Endothelial cell of hepatic sinusoid (primary cell): ENCODE data around the gene SSTR1.
"Not testable (repeated sequence)": the region's sequence is repeated elsewhere in the genome, so short reads cannot be mapped to it uniquely, and the experiment has no call there.

ENCODE experiments used
- in situ Hi-C: cut with HindIII; loops from 2 replicates; pipeline ENCODE4 v1.10.0; 2017; ENCODE audit warnings: low sequenced_read_pairs

Gene SSTR1, protein sequence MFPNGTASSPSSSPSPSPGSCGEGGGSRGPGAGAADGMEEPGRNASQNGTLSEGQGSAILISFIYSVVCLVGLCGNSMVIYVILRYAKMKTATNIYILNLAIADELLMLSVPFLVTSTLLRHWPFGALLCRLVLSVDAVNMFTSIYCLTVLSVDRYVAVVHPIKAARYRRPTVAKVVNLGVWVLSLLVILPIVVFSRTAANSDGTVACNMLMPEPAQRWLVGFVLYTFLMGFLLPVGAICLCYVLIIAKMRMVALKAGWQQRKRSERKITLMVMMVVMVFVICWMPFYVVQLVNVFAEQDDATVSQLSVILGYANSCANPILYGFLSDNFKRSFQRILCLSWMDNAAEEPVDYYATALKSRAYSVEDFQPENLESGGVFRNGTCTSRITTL

DNA sequence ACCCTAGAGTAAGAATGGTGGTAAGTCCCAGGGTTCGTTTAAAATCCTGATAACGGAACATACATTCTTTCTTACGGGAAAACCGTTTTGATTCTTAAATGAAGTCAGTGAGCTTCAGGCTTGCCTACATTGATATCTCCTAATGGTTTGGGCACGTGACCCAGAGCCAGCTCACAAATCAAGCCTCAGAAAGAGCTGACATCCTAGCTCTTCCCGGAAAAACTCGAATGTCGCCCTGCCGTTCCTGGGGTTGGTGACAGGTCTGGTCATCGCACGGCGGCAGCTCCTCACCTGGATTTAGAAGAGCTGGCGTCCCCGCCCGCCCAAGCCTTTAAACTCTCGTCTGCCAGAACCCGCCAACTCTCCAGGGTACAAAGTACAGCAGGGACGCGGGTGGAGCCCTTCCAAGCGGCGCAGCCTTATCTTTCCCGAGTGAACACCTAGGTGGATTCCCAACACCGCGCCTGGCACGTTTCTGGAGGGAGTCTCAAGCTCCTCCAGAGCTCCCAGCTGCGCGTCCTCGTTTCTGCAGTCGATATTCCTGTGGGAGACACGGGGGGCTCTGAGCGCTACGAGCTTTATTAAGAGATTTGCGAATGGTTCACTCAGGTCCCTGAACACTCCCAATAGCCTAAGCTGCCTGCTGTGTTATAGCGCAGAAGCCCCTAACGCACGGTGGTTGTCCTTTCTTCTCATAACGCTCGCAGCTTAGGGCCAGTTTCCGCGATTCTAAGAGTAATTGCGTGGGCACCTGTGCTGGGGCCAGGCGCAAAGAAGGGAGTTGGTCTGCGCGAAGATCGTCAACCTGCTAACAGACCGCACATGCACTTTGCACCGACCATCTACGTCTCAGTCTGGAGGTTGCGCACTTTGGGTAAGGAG lies at the start of gene SSTR1:
SSTR1 (plus strand) TSS at position 169 of the 882 bp plus-strand sequence. CDS start 1,486 bp downstream, outside the sequence.
- in situ Hi-C loops, result loop anchor here (5.0 kb wide), 1 partner anchor 44 kb away; no protein-coding TSS in a partner anchor

DNA sequence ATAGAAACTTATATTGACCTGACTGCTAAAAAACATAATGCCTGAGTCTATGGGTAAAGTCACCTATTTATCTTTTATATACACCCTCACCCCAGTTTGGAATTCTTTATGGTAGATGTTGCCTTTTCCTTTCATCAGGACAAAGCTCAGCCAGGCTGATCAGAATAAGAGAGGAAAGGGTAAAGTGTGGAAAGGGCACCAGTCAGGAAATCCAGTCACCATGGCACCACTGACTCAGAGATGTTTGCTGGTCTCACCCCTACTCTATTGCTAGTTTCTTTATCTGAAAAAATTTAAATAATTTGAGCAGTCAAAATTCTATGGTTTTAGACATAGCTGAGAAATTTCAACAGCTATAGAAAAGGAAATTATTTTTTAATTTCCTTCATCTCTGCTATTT lies 49.2 kb upstream of the SSTR1 start:
- in situ Hi-C loops, result no loop called here

DNA sequence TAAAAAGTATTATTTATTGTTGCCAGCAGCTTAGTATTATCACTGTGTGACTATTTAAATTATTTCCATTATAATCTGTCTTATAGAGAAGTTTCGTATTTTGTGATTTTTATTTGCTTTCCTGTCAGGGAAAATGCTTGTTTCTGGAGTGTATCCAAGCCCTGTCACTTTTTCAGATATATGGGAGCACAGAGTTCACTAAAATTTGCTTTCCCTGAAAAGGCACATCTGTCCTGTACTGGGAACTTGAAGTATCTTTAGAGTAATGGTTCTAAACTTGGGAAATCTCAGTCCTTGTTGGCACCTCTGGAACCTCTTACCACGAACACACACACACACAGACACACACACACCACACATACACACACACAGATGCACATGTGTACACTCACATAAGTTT lies 39.3 kb upstream of the SSTR1 start:
- in situ Hi-C loops, result no loop called here

DNA sequence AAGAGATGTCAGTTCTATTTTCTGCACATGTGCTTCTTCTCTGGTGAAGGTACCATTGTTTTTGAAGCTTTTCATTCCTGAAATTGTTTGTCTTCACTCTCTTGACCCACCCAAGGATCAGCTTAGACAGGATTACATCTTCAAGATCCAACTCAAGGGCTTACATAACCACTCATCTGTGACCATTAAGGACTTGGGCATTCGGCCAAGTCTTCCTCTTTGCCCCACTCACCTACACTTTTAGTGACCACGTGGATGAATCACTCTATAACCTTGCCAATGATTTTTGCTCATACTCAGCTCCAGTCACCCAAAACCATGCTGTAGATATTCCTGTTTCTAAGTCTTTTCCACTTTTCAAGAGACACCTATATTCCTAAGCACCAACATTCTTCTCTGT lies 36.5 kb upstream of the SSTR1 start:
- in situ Hi-C loops, result no loop called here

DNA sequence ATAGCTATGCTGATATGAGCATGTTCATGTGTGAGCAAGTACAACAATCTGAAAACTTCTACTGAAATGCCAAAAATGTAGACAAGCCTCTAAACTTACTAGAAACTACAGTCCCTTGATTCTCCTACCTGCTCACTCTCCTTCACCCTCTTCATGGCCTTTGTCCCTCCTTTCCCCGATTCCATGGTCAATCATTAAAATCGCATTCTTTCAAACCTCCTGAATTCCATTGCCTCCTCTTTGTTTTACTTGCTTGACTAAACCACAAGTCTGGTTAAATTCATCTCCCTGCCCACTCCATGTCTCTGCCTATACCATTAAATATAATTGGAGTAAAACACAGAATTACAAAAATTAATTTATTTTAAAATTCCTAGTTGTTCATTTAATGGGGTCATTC lies 33.0 kb upstream of the SSTR1 start:
- in situ Hi-C loops, result no loop called here

DNA sequence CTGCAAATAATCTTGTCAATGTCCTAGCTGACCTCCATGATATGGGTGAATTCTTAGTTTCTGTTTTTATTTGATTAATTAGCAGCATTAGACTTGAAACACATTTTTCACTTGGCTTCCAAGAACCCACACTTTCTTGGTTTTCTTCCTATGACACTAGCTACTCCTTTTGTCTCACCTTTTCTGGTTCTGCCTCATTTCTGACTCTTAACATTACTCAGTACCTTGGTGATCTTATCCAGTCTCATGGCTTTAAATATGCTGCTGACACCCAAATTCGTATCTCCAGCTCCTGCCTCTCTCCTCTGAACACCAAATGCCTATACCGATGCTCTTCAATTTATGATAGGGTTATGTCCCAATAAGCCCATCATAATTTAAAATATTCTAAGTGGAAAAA lies 32.0 kb upstream of the SSTR1 start:
- in situ Hi-C loops, result no loop called here

DNA sequence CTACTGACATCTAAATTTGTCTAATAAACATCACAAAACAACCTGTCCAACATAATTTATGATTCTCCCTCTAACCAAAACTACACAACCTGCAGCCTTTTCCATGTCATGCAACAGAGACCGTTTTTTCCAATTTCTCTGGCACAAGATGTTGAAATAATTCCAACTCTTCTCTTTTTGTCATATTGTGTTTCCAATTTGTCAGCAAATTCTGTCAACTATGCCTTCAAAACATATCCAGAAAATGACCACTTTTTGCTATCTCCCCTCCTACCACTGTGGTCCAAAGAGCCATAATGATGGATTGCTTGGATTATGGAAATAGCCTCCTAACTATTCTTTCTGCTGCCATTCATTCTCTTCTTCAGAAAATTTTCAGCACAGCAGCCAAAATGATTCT lies 31.3 kb upstream of the SSTR1 start:
- in situ Hi-C loops, result no loop called here

DNA sequence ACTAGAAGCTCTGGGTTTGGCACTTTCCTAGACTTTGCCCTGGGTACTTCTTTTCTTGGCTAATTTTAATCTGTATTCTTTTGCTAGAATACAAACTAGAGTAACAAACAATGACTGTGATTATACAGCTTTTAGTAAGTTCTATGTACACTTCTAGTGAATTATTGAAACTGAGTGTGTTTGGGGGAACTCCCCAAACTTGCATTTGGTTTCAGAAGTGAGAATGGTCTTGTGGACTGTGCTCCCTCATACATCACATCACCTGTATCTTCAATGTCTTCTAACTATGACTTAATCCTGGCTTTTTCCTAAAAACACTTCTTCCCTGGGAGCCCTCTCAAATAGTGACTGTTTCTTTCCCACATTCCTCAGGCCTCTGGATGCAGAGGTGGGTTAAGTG lies 23.6 kb upstream of the SSTR1 start:
- in situ Hi-C loops, result no loop called here

DNA sequence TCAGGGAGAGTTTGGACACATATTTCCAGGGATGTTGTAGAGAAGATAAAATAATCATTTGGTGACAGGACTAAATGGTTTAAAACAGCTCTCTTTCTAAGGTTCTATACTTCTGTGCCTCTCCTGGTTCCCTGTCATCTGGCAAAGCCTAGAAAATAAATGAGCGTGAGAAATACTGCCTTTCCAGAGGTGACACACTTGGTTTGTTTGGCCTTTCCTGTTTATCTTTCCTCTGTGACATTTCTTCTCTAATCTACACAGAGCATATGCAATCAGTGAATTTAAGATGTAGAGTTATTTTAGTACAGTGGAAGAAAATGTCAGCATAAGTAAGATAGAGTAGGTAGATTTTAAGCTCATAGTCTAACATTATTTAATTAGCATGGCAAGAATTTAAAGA lies 22.0 kb upstream of the SSTR1 start:
- in situ Hi-C loops, result no loop called here

DNA sequence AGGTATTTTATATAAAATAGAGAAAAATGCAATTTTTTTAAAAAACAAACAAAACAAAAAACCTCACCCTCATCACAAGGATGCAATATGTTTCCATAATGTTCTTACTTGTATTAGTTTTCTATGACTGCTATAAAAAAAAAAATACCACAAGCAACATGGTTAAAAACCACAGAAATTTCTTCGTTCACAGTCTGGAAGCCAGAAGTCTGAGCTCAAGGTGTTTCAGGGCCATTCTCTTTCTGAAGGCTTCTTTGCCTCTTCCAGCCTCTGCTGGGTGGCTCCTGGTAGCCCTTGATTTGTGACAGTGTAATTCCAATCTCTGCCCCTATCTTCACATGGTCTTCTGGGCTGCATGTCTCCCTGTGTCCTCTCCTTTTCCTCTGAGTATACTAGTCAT lies 21.5 kb upstream of the SSTR1 start:
- in situ Hi-C loops, result no loop called here

DNA sequence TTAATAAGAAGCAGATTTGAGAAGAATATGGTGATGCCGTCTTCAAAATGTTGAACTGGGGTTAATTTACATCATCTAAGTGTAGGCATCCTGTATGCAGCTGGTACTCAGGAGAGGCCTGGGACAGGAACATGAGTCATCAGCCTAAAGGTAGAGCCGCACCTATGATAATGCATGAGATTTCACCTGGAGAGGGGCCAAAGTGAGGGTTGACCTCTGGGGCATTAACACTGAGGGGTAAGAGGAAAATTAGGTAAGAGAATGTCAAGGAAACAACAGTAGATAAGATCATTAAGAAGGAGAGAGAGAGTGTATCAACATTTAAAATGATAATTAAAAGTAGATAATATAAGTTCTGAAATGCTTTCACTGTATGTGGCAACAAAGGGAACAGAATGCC lies 20.2 kb upstream of the SSTR1 start:
- in situ Hi-C loops, result no loop called here

DNA sequence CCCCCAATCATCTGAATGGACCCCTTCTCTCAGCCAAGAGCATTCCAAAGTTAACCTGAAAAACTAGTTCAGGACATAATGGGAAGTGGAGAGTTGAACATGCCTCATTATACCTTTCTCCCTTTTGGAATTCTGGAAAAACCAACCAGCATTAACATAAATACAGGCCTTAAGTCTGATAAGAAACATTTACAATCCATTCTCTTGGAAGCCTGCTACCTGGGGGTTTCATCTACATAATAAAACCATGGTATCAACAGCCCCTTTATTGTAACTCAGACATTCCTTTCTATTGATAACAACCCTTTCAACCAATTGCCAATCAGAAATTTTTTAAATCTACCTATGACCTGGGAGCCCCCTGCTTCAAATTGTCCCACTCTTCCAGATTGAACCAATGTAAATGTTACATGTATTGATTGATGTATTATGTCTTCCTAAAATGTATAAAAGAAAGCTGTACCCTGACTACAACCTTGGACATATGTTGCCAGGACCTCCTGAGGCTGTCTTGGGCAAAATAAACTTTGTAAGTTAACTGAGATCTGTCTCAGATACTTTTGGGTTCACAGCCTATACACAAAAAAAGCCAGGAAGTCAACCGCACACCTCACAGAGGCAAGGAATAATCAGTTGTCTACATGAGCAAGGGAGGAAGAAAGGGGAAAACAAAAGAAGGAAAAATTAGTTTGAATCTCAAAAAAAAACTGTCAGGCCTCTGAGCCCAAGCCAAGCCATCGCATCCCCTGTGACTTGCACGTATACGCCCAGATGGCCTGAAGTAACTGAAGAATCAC lies 17.6 kb upstream of the SSTR1 start:
- in situ Hi-C loops, result no loop called here

DNA sequence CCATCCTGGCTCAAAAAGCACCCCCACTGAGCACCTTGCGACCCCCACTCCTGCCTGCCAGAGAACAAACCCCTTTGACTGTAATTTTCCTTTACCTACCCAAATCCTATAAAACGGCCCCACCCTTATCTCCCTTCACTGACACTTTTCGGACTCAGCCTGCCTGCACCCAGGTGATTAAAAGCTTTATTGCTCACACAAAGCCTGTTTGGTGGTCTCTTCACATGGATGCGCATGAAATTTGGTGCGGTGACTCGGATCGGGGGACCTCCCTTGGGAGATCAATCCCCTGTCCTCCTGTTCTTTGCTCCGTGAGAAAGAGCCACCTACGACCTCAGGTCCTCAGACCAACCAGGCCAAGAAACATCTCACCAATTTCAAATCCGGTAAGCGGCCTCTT lies 16.9 kb upstream of the SSTR1 start:
- in situ Hi-C loops, result not testable (repeated sequence)

DNA sequence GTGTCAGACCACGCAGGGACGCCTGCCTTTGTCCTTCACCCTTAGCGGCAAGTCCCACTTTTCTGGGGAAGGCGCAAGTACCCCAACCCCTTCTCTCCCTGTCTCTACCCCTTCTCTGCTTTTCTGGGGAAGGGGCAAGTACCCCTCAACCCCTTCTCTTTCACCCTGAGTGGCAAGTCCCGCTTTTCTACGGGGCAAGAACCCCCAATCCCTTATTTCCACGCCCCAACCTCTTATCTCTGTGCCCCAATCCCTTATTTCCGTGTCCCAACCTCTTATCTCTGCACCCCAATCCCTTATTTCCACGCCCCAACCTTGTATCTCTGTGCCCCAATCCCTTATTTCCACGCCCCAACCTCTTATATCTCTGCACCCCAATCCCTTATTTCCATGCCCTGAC lies 16.2 kb upstream of the SSTR1 start:
- in situ Hi-C loops, result not testable (repeated sequence)

DNA sequence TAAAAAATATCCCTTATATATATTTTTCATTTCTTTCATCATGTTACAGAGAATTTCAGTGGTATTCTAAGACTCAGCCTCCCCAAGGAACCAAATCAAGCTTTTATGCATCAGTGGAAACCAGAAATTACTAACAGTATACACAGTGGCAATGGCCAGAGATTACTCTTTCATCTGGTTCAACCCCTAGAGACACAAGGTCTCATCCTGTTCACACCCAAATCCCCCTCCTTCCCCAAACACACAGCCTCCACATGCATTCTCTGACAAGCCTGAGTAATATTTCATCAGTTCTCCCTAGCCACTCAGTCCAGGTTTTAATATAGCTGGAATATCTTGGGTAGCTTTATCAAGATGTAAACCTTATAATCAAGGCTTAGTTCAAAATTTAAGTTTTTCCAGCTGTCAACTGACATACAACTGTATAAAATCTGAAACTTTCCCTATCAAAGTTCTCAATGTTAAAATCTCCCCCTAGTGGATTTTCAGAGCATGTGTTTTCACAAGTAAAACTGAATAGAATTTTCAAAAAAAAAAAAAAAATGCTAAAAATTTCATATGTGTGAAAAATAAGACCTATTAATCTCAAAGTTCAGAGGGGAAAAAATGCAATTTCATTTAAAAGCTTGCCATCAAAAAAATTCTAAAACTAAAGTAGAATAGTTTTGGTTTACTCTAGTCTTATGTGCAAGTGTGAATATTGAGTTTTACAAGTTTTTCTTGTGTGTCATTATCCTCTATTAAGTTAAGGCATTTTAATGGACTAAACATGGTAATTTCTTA lies 10.5 kb upstream of the SSTR1 start:
- in situ Hi-C loops, result no loop called here

DNA sequence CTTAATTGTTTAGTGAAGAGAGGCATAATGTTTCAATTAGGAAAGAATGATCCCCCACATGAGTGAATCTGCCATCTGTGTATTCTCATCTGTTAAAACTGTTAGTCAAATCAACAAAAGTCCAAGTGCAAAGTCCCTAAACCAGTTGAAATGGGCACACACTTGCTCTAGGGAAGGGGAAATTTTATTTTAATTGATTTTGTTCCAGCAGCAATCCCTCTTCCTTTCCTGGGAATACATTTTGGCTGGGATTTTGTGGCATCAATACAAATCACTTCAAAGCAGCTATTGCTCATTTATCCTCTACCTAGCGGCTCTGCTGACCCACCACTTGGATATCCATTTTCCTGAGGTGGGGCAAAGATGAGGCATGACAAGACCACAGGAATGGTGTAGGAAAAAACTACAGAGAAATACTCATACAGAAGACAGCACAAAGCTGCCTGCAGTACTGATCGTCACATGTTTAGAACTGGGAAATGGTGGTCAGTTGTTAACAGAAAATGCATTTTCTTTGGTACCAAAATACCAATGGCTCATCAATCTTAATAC lies 9.8 kb upstream of the SSTR1 start:
- in situ Hi-C loops, result no loop called here

DNA sequence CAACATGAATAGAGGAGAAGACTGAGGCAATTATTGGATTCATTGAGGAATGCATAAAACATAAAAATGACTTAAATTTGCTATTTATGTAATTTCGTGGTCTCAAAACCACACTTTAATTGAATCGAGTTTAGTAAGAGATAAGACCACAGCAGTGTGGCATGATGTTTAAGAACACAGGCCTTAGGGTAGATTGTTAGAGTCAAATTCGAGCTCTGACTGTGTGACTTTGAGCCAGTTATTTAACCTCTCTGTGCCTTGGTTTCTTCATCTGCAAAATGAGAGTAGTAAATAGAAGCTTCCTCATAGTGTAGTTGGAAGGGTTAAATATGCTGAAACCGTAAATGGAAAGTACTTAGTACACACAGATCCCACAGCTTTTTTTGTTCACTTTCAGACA lies 9.3 kb upstream of the SSTR1 start:
- in situ Hi-C loops, result no loop called here

DNA sequence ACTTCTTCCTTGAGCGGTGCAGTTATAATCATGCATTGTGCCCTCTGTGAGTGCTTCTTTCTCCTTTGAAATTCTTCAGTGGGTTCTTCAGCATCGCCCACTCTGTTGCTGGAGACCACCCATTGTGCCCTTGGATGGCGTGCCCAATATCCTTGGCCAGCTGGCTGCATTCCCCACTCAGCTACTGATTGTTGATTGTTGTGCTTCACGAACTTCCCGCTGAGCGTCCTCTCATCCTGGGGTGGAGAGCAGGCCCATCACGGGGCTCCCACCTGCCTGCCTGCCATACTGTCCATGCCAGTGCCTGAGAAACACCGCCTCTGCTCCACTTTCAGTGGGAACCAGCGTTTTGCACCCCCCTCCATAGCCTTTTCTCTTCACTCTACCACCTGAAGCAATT lies 8.6 kb upstream of the SSTR1 start:
- in situ Hi-C loops, result no loop called here

DNA sequence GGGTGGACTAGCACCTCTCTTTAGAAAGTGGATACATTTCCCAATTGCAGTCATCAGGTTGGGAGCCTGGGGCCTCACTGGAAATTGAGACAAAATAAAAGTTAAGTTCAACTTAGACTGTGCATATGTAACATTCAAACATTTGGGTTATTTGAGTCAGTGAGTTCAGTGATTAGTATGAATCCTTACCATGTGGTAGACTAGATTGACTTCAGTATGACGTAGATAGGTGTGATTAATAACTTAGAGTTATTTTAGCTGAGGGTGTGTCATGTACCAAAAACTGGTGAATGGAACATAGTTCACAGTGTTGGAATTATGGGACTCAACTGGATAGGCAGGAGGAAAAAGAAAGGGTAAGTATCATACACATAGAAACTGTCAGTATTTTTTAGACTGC lies 8.0 kb upstream of the SSTR1 start:
- in situ Hi-C loops, result no loop called here

DNA sequence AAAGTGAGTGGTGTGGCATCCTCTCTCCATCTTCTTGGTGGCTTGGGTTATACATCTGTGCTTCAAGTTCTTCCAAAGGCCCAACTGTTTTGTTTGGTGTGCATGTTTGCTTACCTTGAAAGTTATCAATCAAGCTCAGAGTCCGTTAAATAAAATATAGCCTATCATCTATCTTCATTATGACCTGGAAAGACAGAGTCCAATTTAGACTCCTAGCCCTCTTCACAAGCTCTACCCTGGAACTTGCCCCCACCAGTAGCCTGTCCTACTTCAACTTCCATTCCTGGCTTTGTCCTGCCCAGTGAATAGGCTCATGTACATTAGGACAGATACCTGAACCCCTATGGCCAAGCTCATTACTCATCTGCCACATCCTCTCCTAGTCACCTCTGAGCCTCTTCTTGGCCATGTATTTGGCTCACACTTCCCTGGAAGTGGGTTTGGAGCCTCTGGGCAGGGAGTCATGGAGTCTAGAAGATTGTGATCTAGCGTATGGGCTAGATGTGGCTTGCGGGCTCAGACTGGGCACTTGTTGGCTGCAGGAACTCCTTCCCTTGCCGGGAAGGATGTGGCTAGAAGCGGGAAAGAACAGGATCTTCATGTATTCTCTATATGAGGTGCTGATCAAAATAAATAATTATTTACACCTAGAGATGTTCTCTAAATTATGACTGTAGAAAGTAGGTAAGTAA lies 6.4 kb upstream of the SSTR1 start:
- in situ Hi-C loops, result no loop called here
